ENCODE results near the gene PXN. TPM values are rescaled to one million over a fixed set of nuclear protein-coding genes. Genes with fewer than 3 reads are reported as not detected.

The PXN gene
- total and polyA plus RNA-seq, 8 donors: 20.9 to 59.0 (median 29.4) TPM

DNA sequence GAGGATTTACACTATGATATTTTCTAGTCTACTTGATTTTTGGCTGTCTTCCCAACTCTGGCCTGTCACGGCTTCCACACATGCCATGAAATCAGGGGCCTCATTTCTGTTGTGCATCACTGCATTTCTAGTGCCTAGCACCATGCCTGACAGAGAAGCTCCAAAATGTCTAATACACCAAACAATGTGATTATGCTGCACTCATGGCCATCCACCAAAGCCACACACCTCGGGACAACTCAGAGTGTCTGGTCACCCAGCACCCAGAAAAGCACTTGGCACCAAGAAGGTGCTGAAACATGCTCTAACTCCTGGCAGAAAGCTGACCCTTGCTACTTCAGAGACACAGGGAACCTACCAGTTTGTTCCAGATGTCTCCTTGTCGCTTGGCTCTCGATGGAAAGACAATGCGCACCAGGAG, 82.3 kb downstream of the PXN start:
- no peaks in the 10 kb centered on the region for H3K9me3 ChIP-seq
- no peak for DNase-seq
- H3K27ac ChIP-seq: peak overlapping the region in 1 of 4 donors; percentile 33
- intact Hi-C loops (cut with DNase I): loop anchor here in 1 of 3 donors (10.0 kb wide), 1 partner anchor 48 kb away; no protein-coding TSS in a partner anchor
- peaks cover 5 to 48% (median 29%) of the 10 kb centered on the region in 3 donors for H3K36me3 ChIP-seq
- FAIRE-seq: no peak
- TF ChIP-seq, protein P1, sequence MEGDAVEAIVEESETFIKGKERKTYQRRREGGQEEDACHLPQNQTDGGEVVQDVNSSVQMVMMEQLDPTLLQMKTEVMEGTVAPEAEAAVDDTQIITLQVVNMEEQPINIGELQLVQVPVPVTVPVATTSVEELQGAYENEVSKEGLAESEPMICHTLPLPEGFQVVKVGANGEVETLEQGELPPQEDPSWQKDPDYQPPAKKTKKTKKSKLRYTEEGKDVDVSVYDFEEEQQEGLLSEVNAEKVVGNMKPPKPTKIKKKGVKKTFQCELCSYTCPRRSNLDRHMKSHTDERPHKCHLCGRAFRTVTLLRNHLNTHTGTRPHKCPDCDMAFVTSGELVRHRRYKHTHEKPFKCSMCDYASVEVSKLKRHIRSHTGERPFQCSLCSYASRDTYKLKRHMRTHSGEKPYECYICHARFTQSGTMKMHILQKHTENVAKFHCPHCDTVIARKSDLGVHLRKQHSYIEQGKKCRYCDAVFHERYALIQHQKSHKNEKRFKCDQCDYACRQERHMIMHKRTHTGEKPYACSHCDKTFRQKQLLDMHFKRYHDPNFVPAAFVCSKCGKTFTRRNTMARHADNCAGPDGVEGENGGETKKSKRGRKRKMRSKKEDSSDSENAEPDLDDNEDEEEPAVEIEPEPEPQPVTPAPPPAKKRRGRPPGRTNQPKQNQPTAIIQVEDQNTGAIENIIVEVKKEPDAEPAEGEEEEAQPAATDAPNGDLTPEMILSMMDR (IDR thresholded peaks at IDR 0.05): no peak
- no peaks in the 10 kb centered on the region for H3K27me3 ChIP-seq
- H3K4me3 ChIP-seq: no peak overlapping the region
- H3K4me1 ChIP-seq: no peaks in the 10 kb centered on the region
- WGBS, 2 donors: 82 to 88% methylated on average over 5 of the region's 5 CpGs
- peak in 1 of 4 donors; percentile 18 for ATAC-seq

DNA sequence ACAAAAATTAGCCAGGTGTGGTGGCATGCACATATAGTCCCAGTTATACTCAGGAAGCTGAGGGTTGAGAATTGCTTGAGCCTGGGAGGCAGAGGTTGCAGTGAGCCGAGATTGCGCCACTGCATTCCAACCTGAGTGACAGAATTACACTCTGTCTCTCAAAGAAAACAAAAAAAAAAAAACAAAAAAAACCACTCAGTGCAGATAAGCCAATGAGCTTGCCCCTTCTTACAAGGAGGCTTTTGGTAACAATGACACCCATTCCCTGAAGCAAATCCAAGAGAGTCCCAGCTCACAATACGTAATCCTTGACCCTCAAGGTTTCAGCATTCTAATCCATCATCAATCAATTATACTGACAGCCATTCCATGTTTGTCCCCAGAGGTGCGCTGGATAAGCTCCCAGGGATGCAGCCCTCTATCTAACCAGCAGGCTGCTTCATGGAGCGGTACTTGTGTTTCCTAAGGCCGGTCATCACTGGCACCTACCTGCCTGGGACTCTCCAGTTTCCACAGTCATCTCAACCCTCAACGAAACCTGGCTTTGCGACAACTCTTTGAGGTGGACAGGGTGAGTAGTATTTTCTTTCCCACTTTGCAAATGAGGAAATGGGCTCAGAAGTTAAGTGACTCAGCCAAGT, 83.4 kb downstream of the PXN start:
- TF ChIP-seq, protein P1 (IDR thresholded peaks at IDR 0.05): no peak
- ATAC-seq (peak; percentile 36 to 78 (median 48)), DNase-seq (no peak), FAIRE-seq (no peak)
- Histone ChIP-seq H3K4me1 (no peaks in the 10 kb centered on the region), H3K9me3 (no peaks in the 10 kb centered on the region), H3K4me3 (no peak overlapping the region), H3K36me3 (peaks cover 0 to 59% (median 24%) of the 10 kb centered on the region in 3 donors), H3K27ac (peak overlapping the region in 2 of 4 donors; percentile 9 to 33), H3K27me3 (no peaks in the 10 kb centered on the region)
- intact Hi-C loops (cut with DNase I): loop anchor here in 1 of 3 donors (10.0 kb wide), 1 partner anchor 47 kb away; no protein-coding TSS in a partner anchor
- 76 to 78% methylated on average over 8 of the region's 8 CpGs for whole genome bisulfite sequencing, 2 donors

DNA sequence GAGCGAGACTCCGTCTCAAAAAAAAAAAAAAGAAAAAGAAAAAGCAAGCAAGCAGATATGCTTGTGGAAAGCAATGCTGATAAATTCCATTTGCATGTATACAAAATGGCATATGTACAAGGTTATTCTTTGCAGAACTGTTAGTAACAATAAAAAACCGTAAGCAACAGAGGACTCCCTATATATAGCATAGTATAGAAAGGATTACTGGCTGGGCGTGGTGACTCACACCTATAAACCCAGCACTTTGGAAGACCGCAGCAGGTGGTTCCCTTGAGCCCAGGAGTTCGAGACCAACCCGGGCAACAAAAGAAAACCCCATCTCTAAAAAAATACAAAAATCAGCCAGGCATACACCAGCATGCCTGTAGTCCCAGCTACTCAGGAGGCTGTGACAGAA, 84.6 kb downstream of the PXN start:
- FAIRE-seq (no peak), ATAC-seq (no peak), DNase-seq (no peak)
- Histone ChIP-seq H3K27me3 (no peaks in the 10 kb centered on the region), H3K4me1 (no peaks in the 10 kb centered on the region), H3K27ac (no peak overlapping the region), H3K9me3 (no peaks in the 10 kb centered on the region), H3K36me3 (peaks cover 0 to 70% (median 23%) of the 10 kb centered on the region in 3 donors), H3K4me3 (no peak overlapping the region)
- TF ChIP-seq, protein P1 (IDR thresholded peaks at IDR 0.05): no peak
- WGBS, 2 donors: 96 to 97% methylated on average over 7 of the region's 7 CpGs
- intact Hi-C loops (cut with DNase I): loop anchor here in 1 of 3 donors (10.0 kb wide), 1 partner anchor 46 kb away; no protein-coding TSS in a partner anchor

DNA sequence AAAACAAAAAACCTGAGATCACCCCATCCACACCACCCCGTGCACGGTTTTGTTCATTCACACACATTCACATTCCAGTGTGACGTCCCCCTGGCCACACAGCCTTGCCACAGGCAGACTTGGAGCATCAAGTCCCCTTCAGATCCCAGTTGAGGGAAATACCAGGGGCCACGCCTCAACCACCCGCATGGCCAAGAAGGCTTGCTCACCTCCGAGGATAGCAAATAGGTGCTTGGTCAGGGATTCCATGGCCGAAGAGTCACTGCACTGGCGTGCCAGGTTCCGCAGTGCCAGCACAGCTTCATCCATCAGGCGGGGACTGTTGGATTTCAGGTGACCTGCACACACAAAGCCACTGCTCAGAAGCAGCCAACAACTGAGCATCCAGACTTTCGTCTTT, 90.0 kb downstream of the PXN start:
- H3K36me3 ChIP-seq: peaks cover 10 to 89% (median 41%) of the 10 kb centered on the region in 3 donors
- H3K27ac ChIP-seq: no peak overlapping the region
- H3K9me3 ChIP-seq: no peaks in the 10 kb centered on the region
- no peak for DNase-seq
- no peaks in the 10 kb centered on the region for H3K4me1 ChIP-seq
- no peak overlapping the region for H3K4me3 ChIP-seq
- TF ChIP-seq, protein P1 (IDR thresholded peaks at IDR 0.05): no peak
- WGBS, 2 donors: 92 to 94% methylated on average over 11 of the region's 11 CpGs
- intact Hi-C loops (cut with DNase I): no loop called here
- ATAC-seq: no peak
- FAIRE-seq: no peak
- no peaks in the 10 kb centered on the region for H3K27me3 ChIP-seq

DNA sequence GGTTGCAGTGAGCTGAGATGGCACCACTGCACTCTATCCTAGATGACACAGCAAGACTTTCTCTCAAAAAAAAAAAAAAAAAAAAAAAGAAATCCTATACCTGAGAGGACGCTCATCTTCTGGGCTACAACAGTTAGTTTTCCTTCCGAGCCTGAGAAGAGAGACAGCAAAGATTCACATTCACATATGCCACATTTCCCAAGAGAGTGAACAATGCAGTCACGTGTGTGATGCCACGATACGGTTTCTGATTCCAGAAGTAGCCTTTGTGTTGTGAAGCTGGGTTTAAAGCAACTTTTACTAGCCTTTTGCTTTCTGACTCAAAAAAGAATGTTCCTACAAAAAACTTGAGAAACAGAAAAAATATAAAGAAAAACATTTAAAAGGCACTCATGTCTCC, 90.5 kb downstream of the PXN start:
- Histone ChIP-seq H3K36me3 (peaks cover 11 to 94% (median 41%) of the 10 kb centered on the region in 3 donors), H3K4me1 (no peaks in the 10 kb centered on the region), H3K9me3 (no peaks in the 10 kb centered on the region), H3K27ac (no peak overlapping the region), H3K27me3 (no peaks in the 10 kb centered on the region), H3K4me3 (no peak overlapping the region)
- 91 to 95% methylated on average over 5 of the region's 5 CpGs for WGBS, 2 donors
- DNase-seq: no peak
- intact Hi-C loops (cut with DNase I): no loop called here
- no peak for ATAC-seq
- FAIRE-seq: no peak
- TF ChIP-seq, protein P1 (IDR thresholded peaks at IDR 0.05): no peak
